ENCODE results near the gene PDE1C. TPM values are rescaled to one million over a fixed set of nuclear protein-coding genes. Genes with fewer than 3 reads are reported as not detected.
"Not testable (repeated sequence)": the region's sequence is repeated elsewhere in the genome, so short reads cannot be mapped to it uniquely, and the experiment has no call there.

Gene PDE1C
- total RNA-seq, 1 experiment from 2014 or later: 14.1 TPM

- Histone ChIP-seq H3K9ac (ENCODE audit: low read length) (no peak overlapping the region), H3K4me2 (ENCODE audit: low read length) (no peak overlapping the region), H2AFZ (ENCODE audit: low read length) (no peak overlapping the region), H3K27me3 (ENCODE audit: low read length) (no peaks in the 10 kb centered on the region), H3K9me3 (ENCODE audit: low read length) (no peaks in the 10 kb centered on the region), H3K79me2 (ENCODE audit: low read length) (no peaks in the 10 kb centered on the region), H3K9me2 (replicated peaks; ENCODE audit: low read length) (no peaks in the 10 kb centered on the region), H3K4me1 (ENCODE audit: insufficient read depth, low read length) (peaks cover 10% of the 10 kb centered on the region; the same call in 1 of the 2 replicates), H4K20me1 (ENCODE audit: low read length) (no peaks in the 10 kb centered on the region), H3K27ac (ENCODE audit: low read length) (no peak overlapping the region), H3K4me3 (ENCODE audit: low read length) (no peak overlapping the region), H3K36me3 (ENCODE audit: low read depth, low read length) (no peaks in the 10 kb centered on the region), H3F3A (ENCODE audit: low read length, unreplicated experiment) (no peaks in the 10 kb centered on the region)
- DNase-seq: no peak
- ATAC-seq: no peak
- BruUV-seq (replicated peaks): no TSS peak
- intact Hi-C loops (cut with micrococcal nuclease): no loop called here
- POLR2A ChIA-PET (ENCODE audit: unreplicated experiment): interaction anchor here (0.5 kb wide), 1 partner anchor 74 kb away, joined by 8 read pairs; no protein-coding TSS in a partner anchor
- CTCF ChIA-PET: no interaction called here
- TF ChIP-seq, protein P1, sequence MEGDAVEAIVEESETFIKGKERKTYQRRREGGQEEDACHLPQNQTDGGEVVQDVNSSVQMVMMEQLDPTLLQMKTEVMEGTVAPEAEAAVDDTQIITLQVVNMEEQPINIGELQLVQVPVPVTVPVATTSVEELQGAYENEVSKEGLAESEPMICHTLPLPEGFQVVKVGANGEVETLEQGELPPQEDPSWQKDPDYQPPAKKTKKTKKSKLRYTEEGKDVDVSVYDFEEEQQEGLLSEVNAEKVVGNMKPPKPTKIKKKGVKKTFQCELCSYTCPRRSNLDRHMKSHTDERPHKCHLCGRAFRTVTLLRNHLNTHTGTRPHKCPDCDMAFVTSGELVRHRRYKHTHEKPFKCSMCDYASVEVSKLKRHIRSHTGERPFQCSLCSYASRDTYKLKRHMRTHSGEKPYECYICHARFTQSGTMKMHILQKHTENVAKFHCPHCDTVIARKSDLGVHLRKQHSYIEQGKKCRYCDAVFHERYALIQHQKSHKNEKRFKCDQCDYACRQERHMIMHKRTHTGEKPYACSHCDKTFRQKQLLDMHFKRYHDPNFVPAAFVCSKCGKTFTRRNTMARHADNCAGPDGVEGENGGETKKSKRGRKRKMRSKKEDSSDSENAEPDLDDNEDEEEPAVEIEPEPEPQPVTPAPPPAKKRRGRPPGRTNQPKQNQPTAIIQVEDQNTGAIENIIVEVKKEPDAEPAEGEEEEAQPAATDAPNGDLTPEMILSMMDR (conservative IDR thresholded peaks at IDR 0.05; ENCODE audit: low read depth, low read length): no peak
- TF ChIP-seq EZH2 (IDR thresholded peaks at IDR 0.05; ENCODE audit: low read length, unreplicated experiment) (no peak), EZH2phosphoT487 (IDR thresholded peaks at IDR 0.05; ENCODE audit: borderline replicate concordance, low read length) (no peak)
Measured at GRCh38 chr7:31850601-31851000, 219.6 kb downstream of the PDE1C start.

GRCh38 chr7:31850066-31850465 is 220.1 kb downstream of the PDE1C start:
- Histone ChIP-seq H3K36me3 (ENCODE audit: low read depth, low read length) (no peaks in the 10 kb centered on the region), H3K27me3 (ENCODE audit: low read length) (no peaks in the 10 kb centered on the region), H3K4me3 (ENCODE audit: low read length) (no peak overlapping the region), H4K20me1 (ENCODE audit: low read length) (no peaks in the 10 kb centered on the region), H3K4me2 (ENCODE audit: low read length) (no peak overlapping the region), H3K9me3 (ENCODE audit: low read length) (no peaks in the 10 kb centered on the region), H3K79me2 (ENCODE audit: low read length) (no peaks in the 10 kb centered on the region), H3K9ac (ENCODE audit: low read length) (no peak overlapping the region), H3K4me1 (ENCODE audit: insufficient read depth, low read length) (peaks cover 10% of the 10 kb centered on the region; the same call in 1 of the 2 replicates), H3F3A (ENCODE audit: low read length, unreplicated experiment) (no peaks in the 10 kb centered on the region), H3K9me2 (replicated peaks; ENCODE audit: low read length) (no peaks in the 10 kb centered on the region), H2AFZ (ENCODE audit: low read length) (no peak overlapping the region), H3K27ac (ENCODE audit: low read length) (no peak overlapping the region)
- BruUV-seq (replicated peaks): no TSS peak
- no peak for TF ChIP-seq EZH2 (IDR thresholded peaks at IDR 0.05; ENCODE audit: low read length, unreplicated experiment)
- no peak for TF ChIP-seq EZH2phosphoT487 (IDR thresholded peaks at IDR 0.05; ENCODE audit: borderline replicate concordance, low read length)
- TF ChIP-seq, protein P1 (conservative IDR thresholded peaks at IDR 0.05; ENCODE audit: low read depth, low read length): no peak
- CTCF ChIA-PET: no interaction called here
- POLR2A ChIA-PET (ENCODE audit: unreplicated experiment): interaction anchor here (0.5 kb wide), 1 partner anchor 75 kb away, joined by 8 read pairs; no protein-coding TSS in a partner anchor
- ATAC-seq: no peak
- intact Hi-C loops (cut with micrococcal nuclease): no loop called here
- no peak for DNase-seq

- no TSS peak for BruUV-seq (replicated peaks)
Measured at GRCh38 chr7:31835471-31835870, 234.7 kb downstream of the PDE1C start.

DNA sequence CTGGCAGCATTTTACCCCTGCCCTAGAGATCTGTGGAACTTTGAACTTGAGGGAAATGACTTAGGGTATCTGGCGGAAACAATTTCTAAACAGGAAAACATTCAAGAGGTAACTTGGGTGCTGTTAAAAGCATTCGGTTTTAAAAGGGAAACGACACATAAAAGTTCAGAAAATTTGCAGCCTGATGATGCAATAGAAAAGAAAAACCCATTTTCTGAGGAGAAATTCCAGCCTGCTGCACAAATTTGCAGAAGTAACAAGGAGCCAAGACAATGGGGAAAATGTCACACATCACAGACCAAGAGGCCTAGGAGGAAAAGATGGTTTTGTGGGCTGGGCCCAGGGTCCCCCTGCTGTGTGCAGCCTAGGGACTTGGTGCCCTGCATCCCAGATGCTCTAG is 236.6 kb downstream of the PDE1C start:
- H3K36me3 ChIP-seq (ENCODE audit: low read depth, low read length); H3K9me3 ChIP-seq (ENCODE audit: low read length); H3K27me3 ChIP-seq (ENCODE audit: low read length); H3K9ac ChIP-seq (ENCODE audit: low read length); POLR2A ChIA-PET (ENCODE audit: unreplicated experiment); ATAC-seq; H3K4me2 ChIP-seq (ENCODE audit: low read length); H3K9me2 ChIP-seq (replicated peaks; ENCODE audit: low read length); intact Hi-C loops (cut with micrococcal nuclease); H3K4me1 ChIP-seq (ENCODE audit: insufficient read depth, low read length); DNase-seq; H3K79me2 ChIP-seq (ENCODE audit: low read length); H3K27ac ChIP-seq (ENCODE audit: low read length); H3K4me3 ChIP-seq (ENCODE audit: low read length); H4K20me1 ChIP-seq (ENCODE audit: low read length); H2AFZ ChIP-seq (ENCODE audit: low read length); CTCF ChIA-PET; H3F3A ChIP-seq (ENCODE audit: low read length, unreplicated experiment); BruUV-seq (replicated peaks): not testable (repeated sequence)

More at GRCh38 chr7:31835471-31835870, 234.7 kb downstream of the PDE1C start:
- Histone ChIP-seq H3F3A (ENCODE audit: low read length, unreplicated experiment) (no peaks in the 10 kb centered on the region), H3K36me3 (ENCODE audit: low read depth, low read length) (no peaks in the 10 kb centered on the region), H3K27ac (ENCODE audit: low read length) (no peak overlapping the region), H3K9me3 (ENCODE audit: low read length) (no peaks in the 10 kb centered on the region), H3K4me3 (ENCODE audit: low read length) (no peak overlapping the region), H4K20me1 (ENCODE audit: low read length) (no peaks in the 10 kb centered on the region), H3K4me1 (ENCODE audit: insufficient read depth, low read length) (no peaks in the 10 kb centered on the region), H3K27me3 (ENCODE audit: low read length) (no peaks in the 10 kb centered on the region), H3K9ac (ENCODE audit: low read length) (no peak overlapping the region), H2AFZ (ENCODE audit: low read length) (no peak overlapping the region), H3K4me2 (ENCODE audit: low read length) (no peak overlapping the region), H3K79me2 (ENCODE audit: low read length) (no peaks in the 10 kb centered on the region), H3K9me2 (replicated peaks; ENCODE audit: low read length) (no peaks in the 10 kb centered on the region)
- ChIA-PET CTCF (no interaction called here), POLR2A (ENCODE audit: unreplicated experiment) (no interaction called here)
- intact Hi-C loops (cut with micrococcal nuclease): no loop called here
- no peak for DNase-seq
- no peak for ATAC-seq
- TF ChIP-seq, protein P1 (conservative IDR thresholded peaks at IDR 0.05; ENCODE audit: low read depth, low read length): no peak
- TF ChIP-seq EZH2phosphoT487 (IDR thresholded peaks at IDR 0.05; ENCODE audit: borderline replicate concordance, low read length) (no peak), EZH2 (IDR thresholded peaks at IDR 0.05; ENCODE audit: low read length, unreplicated experiment) (no peak)
